ENCODE data around the gene DGKQ. TPM values are rescaled to one million over a fixed set of nuclear protein-coding genes. Genes with fewer than 3 reads are reported as not detected.
"Not testable (repeated sequence)": the region's sequence is repeated elsewhere in the genome, so short reads cannot be mapped to it uniquely, and the experiment has no call there.

DGKQ gene
- total RNA-seq, 1 experiment from 2014 or later: 25.0 TPM

DNA sequence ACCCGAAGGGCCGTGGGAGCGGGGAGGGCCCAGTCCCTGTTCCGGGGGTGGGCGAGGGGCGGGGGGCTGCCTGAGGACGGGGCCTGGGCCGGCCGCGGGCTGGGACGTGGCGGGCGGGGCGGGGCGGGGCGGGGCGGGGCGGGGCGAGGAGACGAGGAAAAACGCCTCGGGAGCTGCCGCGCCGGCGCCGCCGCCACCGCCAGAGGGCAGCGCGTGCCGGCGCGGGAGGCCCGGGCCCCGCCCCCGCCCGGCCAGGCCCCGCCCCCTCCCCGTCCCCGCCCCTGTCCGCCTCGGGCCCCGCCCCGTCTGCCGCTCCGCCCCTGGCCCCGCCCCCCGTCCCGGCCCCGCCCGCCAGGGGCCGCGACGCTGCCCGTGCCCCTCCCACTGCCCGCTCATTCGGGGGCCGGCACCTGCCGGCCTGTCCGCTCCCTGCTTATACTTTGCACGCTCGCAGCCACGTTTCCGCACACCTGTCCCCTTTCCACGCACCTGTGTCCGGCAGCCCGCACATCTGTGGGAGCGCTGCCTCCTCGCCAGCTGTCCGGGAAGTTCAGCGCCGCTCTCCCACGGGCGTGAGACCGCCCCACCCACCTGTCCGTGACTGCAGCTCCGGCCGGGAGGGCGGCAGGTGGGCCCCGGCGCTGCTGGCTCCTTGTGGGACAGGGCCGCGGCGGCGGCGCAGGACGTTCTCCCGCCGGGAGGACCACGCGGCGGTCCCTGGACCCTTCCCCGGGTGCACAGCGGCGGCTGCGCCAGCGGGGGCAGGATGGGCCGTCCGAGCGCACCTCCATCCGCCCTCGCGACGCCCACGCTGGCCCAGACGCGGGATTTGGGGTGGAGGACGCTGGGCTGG lies 36.4 kb upstream of the DGKQ start:
- DNase-seq (ENCODE audit: low spot score): no peak

DNA sequence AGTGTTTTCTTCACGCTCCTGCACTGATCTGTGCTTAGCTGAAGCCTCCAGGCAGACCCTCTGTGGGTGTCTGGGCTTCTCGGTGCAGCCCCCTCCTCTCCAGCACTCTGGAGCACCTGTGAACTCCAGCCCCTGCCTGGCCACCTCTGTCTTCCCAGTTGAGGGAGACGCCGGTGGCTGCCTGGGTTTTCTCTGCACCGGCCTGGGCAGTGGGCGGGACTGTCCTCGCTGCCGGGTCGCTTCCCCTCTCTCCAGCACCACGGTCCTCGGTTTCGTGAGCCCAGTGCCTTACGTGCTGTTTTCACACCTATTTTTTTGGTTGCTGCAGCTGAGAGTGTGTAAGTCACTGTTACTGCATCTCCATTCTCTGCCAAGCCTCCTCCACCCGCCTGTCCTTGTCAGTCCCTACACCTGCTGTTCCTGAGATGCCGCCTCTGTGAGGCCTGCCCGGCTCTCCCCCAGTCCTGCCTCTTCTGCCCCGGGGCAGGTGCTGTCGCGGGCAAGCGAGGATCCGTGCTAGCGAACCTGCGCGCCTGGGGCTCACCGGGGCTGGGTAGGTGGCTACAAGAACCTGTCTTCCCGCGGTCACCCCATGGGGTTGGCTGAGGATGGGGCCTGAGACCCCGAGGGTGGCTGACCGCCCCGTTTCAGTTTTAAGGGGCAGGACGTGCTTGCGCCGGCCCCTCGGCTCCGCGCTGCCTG lies 35.6 kb upstream of the DGKQ start:
- no peak for DNase-seq (ENCODE audit: low spot score)

DNA sequence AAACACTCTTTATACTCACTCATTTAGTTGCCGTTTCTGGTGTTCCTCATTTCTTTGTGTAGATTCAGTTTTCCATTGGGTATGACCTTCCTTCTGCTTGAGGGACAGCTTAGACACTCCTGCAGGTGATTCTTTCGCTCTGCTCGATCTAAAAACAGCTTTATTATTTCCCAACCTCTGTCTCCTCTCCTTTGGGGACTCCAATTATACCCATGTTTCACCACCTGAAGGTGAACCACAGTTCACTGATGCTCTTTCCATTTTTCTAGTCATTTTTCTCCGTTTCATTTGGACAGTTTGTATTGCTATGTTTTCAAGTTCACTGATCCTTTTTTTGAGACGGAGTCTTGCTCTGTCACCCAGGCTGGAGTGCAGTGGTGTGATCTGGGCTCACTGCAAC lies 33.5 kb upstream of the DGKQ start:
- DNase-seq (ENCODE audit: low spot score): no peak

DNA sequence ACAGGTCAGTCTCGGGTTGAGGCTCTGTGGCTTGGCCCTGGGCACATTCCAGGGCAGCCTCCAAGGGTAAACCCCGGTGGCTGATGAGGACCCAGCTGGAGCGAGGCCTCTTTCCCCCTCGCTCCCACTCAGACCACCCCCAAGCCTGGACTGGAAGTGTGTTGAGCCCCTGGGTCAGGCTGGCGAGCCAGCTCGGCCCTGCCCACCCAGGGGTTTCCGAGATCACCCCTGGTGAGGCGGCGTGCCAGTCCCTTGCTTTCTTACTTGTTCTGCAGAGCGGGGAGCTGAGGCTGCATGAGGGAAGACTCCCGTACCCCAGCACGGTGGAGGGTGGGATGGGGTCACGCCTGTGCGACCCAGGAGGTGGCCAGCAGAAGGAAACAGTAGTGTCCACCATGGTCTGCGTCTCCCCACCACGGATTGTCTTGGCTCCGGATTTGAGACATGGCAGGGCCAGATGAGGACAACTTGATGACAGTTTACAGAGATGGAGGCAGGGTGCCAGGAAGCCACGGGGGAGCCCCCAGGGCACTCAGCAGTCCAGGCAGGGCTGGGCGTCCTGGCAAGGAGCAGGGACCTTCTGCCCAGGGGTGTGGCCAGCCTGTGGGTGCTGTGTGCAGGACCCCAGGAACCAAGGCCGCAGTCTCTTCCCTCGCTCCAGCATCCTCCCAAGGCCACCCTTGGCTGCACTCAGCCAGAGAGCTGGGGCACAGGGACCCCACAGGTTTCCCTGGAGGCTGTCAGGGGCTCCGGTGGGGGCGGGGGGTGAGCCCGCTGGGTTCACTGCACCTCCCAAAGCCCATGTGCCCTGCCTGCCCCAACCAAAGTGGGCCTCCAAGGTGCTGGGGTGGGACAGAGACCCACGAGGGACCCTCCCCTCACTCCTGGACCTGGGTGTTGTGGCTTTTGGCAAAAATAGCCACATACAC lies 31.5 kb upstream of the DGKQ start:
- no peak for DNase-seq (ENCODE audit: low spot score)

DNA sequence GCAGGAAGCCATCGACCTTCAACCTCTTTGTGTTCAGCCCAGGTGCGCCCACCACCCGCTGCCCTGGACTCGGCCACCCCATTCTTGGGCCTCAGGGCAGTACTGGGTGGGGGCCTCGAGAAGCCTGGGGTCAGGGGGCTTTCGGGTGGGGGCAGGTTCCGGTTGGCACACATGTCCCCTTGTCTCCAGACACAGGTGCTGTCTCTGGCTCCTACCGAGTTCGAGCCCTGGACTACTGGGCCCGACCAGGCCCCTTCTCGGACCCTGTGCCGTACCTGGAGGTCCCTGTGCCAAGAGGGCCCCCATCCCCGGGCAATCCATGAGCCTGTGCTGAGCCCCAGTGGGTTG lies 30.7 kb upstream of the DGKQ start:
- DNase-seq (ENCODE audit: low spot score): no peak

DNA sequence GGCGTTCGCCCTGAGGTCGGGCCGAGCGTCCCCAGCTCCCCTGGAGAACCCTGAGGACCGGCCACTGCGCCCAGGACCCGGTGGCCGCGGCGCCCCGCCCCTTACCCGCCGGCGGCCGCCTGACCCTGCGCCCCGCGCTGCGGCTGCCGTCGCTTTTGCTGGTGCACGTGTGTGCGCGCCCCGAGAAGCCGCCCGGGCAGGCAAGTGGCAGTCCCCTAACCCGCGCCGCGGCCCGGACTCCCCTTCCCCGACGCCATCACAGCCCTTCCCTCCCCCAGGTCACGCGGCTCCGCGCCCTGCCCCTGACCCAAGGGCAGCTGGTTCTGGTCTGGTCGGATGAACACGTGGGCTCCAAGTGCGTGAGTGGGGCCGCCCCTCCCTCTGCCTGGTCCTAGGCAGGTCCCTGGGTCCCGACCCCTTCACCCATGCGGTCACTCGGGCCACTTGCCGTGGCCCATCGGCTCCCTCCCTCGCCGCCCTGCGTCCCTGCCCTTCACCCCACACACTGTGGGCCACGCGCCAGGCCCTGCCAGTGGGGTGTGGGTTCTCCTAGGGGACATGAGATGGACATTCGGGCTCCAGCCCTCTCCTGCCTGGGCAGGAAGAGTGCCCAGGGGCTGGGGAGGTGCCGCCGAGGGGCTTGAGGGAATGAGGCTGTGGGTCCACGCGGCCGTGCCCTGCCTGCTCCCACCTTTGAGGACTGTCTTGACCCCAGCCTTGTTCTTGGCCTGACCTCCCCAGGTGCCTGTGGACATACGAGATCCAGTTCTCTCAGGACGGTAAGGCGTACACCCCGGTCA lies 30.1 kb upstream of the DGKQ start:
- no peak for DNase-seq (ENCODE audit: low spot score)

DNA sequence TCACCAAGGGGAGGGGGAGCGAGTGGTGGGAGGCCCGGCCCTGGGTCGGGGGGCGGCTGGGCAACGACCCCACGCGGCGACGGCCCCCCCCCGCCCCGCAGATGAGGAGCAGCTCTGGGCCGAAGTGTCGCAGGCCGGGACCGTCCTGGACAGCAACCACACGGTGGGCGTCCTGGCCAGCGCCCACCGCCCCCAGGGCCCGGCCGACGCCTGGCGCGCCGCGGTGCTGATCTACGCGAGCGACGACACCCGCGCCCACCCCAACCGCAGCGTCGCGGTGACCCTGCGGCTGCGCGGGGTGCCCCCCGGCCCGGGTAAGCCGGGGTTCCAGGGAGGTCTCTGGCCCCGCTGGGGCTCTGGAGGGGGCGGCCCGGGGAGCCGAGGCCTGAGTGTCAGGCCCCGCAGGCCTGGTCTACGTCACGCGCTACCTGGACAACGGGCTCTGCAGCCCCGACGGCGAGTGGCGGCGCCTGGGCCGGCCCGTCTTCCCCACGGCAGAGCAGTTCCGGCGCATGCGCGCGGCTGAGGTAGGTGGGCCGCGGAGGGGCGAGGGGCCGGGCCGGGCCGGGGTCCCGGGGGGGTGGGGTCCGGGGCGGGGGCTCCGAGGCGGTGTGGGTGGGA lies 29.4 kb upstream of the DGKQ start:
- no peak for DNase-seq (ENCODE audit: low spot score)

DNA sequence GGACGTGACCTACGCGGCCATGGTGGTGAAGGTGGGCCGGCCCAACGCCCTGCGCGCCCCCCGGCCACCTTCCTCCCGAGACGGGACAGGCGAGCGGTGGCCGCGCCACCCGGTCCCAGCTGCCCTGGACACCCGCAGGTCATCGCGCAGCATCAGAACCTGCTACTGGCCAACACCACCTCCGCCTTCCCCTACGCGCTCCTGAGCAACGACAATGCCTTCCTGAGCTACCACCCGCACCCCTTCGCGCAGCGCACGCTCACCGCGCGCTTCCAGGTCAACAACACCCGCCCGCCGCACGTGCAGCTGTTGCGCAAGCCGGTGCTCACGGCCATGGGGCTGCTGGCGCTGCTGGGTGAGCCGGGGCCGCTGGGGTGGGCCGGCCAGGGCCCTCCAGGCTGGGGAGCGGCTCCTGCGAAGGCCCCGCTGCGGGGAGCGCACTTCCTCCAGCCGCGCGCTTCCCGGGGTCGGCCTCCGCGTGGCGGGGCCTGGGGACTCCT lies 28.8 kb upstream of the DGKQ start:
- DNase-seq (ENCODE audit: low spot score): no peak

DNA sequence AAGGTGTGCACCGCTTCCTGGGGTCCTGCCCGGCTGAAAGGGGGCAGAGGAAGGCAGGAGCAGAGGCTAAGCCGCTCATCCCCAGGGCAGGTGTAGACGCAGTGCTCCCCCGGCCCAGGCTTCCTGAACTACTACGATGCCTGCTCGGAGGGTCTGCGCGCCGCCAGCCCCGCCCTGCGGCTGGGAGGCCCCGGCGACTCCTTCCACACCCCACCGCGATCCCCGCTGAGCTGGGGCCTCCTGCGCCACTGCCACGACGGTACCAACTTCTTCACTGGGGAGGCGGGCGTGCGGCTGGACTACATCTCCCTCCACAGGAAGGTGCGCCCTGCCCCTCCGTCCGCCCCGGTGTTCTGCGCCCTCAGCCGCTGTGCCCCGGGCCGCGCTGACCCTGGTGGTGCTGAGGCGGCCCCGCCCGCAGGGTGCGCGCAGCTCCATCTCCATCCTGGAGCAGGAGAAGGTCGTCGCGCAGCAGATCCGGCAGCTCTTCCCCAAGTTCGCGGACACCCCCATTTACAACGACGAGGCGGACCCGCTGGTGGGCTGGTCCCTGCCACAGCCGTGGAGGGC lies 28.3 kb upstream of the DGKQ start:
- DNase-seq (ENCODE audit: low spot score): no peak

DNA sequence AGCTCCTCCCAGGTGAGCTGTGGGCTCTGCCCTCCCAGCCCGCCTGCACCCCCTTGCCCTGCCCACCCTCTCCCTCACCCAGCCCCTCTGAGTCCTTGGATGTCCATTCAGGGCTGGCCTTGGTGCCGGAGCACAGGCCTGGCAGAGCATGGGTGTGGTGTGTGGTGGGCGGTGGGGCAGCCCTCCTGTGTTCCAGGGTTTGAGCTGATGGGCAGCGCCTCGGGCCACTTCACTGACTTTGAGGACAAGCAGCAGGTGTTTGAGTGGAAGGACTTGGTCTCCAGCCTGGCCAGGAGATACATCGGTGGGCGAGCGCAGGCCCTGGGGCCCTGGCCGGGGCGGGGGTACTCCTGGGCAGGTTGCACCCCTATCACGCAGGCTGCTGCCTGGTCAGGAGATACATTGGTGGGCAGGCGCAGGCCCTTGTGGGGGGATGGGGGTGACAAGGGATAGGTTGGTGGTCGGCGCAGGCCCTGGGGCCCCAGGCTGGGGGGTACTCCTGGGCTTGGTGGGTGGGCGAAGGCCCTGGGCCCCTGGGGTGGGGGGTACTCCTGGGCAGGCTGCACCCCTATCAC lies 27.4 kb upstream of the DGKQ start:
- DNase-seq (ENCODE audit: low spot score): no peak

DNA sequence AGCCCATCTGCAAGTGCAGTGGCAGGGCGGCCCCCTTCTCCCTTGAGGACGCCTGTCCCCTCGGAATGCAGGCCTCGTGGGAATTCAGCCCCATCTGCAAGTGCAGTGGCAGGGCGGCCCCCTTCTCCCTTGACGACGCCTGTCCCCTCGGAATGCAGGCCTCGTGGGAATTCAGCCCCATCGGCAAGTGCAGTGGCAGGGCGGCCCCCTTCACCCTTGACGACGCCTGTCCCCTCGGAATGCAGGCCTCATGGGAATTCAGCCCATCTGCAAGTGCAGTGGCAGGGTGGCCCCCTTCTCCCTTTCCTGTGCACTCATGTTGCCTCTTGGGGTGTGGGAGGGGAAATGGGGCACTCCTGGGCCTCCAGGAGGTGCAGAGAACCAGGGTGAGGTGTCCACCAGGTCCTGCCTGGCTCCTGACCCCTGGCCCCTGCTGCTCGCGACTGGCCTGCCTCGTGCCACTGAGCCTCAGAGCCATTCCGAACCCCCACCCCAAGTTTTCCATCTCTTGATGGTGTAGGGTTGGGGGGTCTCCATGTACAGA lies 26.6 kb upstream of the DGKQ start:
- no peak for DNase-seq (ENCODE audit: low spot score)

DNA sequence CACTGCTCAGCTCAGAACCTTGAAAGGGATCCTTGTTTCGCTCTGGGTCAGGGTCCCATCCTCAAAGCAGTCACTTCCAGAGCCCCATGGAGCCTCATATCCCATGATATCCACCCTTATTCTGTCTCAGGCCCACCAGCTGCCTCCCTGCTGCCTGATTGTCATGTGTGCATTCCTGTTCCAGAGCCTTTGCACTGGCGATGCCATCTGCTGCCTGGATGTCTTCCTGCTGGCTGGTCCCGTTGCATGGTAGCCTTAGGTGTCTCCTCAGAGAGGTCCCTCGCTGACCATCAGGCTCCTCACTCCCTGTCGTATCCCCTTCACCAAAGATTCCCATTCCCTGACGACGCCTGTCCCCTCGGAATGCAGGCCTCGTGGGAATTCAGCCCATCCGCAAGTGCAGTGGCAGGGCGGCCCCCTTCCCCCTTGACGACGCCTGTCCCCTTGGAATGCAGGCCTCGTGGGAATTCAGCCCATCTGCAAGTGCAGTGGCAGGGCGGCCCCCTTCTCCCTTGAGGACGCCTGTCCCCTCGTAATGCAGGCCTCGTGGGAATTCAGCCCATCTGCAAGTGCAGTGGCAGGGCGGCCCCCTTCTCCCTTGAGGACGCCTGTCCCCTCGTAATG lies 26.0 kb upstream of the DGKQ start:
- DNase-seq (ENCODE audit: low spot score): not testable (repeated sequence)

DNA sequence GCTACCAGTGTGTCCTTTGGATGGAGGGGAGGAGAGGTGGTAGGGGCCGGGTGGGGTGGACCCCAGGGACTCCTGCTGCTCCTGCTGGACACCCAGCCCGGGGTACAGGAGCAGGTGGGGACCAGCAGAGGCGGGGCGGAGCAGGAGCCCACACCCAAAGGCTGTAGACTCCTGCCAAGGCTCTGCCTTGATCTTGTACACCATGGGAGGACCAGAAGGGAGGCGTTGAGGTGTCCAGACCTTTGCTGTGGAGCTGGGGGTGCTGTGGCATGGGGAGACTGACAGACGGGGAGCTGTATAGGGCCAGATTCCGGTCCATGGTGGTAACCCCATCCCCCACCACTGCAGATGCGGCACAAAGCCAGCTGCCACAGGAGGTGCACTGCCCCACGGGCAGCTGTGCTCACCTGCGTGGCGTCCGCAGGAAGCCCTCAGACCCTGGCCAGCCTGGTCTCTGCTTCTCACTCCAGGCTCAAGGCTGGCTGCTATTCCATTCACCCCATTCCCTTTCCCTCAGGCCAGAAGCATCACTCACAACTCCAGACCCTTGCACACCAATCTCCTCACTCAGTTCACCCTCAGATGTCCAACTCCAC lies 24.8 kb upstream of the DGKQ start:
- DNase-seq (ENCODE audit: low spot score): no peak

DNA sequence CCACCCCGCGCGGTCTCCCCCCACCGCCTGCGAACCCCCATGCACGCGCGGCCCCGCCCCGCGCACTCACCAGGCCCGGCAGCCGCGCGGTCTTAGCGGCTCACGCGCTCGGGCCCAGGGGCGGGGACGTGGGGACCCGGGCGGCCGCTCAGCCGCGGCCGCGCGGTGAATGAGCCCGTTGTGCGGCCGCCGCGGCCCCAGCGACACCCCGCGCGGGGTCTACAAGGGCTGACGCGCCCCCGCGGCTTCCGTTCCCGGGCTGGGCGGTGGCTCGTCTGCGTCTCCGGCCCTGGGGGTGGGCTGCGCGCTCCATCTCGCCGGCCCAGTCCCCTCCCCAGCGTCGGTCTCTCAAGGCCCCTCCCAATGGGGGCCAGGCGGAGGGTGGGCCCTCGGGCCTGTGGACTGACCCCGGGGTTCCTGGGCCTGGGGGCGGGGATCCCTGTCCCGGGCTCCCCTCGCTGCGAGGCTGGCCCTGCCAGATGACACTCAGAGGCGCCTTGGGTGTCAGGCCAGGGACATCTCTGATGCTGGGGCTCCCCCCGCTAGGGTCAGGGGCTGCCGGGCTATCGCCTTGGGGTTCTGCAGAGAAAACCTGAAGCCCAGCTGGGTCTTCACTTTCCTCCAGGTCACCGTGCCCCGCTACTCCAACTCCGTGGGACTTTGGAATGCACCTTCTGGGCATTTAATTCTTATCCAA lies 24.2 kb upstream of the DGKQ start:
- DNase-seq (ENCODE audit: low spot score): no peak

DNA sequence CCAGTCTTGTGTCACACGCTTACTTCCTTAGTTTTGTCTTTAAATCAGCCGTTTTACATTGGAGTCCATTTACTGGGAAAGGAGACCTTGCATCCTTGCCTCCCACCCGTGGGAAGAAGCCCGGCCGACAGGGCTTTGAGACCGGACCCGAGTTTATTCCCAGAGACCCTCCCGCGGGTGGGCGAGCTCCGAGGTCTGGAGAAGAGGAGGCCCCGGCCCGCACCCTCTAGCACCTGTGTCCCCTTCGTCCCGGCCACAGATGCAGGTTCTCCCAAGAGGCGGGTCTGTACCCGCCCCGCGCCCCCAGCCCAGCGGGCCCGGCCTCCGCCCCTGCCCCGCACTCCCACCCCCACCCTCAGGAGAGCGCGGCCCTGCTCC lies 23.6 kb upstream of the DGKQ start:
- no peak for DNase-seq (ENCODE audit: low spot score)

DNA sequence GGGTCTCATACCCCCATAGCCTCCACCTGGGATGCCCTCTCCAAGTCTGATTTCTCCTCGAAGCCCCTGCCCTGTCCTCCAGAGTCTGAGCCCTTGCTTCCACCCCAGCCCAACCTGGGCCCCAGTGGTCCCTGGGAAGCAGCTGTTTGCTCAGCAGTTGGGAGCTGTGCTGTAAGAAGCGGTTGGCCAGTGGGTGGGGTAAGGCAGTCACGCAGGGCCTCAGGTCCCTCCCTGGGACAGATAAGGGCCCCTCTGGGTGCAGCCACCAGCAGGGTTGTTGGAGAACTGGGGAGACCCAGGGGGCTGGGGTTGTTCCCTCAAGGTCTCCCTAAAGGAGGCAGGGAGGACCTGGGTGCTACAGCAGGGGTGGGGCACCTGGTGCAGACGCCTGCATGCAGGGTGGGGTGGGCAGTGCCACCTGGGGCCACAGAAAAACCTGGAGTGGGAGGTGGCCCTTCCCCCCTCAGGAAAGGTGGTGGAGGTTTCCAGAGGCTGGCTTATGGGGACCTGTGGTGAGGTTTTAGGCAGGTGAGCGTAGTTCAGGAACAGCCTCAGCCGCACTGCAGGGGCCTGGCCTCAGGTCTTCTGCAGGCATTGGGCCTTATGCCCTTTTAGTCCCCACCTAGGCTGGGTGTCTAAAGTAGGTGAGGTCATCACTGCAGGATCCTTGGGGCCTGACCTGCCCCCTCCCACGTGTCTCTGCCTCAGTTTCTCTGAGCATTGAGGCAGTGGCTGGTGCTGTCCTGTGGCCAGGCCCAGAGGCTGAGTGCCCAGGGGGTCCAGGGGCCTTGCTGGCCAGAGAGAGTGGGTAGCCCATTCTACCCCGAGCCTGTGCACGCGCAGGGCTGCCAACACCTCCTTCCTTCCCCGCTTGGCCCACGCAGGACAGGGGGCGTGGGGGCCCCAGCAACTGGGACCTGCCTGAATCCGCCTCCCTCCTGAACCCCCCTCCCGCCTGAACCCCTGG lies 22.9 kb upstream of the DGKQ start:
- DNase-seq (ENCODE audit: low spot score): no peak

Data from A172 (cell line).